ENCODE results near the gene SLC4A5. TPM values are rescaled to one million over a fixed set of nuclear protein-coding genes. Genes with fewer than 3 reads are reported as not detected.
A peak's percentile ranks its signal among the peaks of the same experiment; 100 is the strongest.

Gene SLC4A5
- total RNA-seq, 1 donor = 0.36 TPM

GRCh38 chr2:74252036-74252435, 91.2 kb downstream of the SLC4A5 start:
- no peak overlapping the region for H3K27ac ChIP-seq (ENCODE audit: low read depth, low read length)
- H4K20me1 ChIP-seq (ENCODE audit: insufficient read depth, low read length) = no peaks in the 10 kb centered on the region
- DNase-seq (ENCODE audit: insufficient read length, low spot score, missing footprints) = peak; percentile 11
- no peak for TF ChIP-seq CTCF (IDR thresholded peaks at IDR 0.05; ENCODE audit: extremely low read depth, low read depth, low read length)
- H3K9me3 ChIP-seq (ENCODE audit: low read depth, low read length) = no peaks in the 10 kb centered on the region
- H2AFZ ChIP-seq (ENCODE audit: low read length) = no peak overlapping the region
- no peaks in the 10 kb centered on the region for H3K36me3 ChIP-seq (ENCODE audit: insufficient read depth, low read length)
- H3K79me2 ChIP-seq (ENCODE audit: insufficient read depth, low read length) = no peaks in the 10 kb centered on the region
- H3K4me2 ChIP-seq (ENCODE audit: insufficient read depth, low read length) = no peak overlapping the region
- no peak overlapping the region for H3K4me3 ChIP-seq (ENCODE audit: insufficient read depth, low read length)
- no peaks in the 10 kb centered on the region for H3K27me3 ChIP-seq (ENCODE audit: insufficient read depth, low read length)
- H3K4me1 ChIP-seq (ENCODE audit: insufficient read depth, low read length) = peaks cover 3% of the 10 kb centered on the region

GRCh38 chr2:74250189-74250631, 93.0 kb downstream of the SLC4A5 start:
- Histone ChIP-seq H3K4me2 (ENCODE audit: insufficient read depth, low read length) (no peak overlapping the region), H2AFZ (ENCODE audit: low read length) (no peak overlapping the region), H3K27me3 (ENCODE audit: insufficient read depth, low read length) (no peaks in the 10 kb centered on the region), H4K20me1 (ENCODE audit: insufficient read depth, low read length) (no peaks in the 10 kb centered on the region), H3K27ac (ENCODE audit: low read depth, low read length) (no peak overlapping the region), H3K4me3 (ENCODE audit: insufficient read depth, low read length) (no peak overlapping the region), H3K36me3 (ENCODE audit: insufficient read depth, low read length) (no peaks in the 10 kb centered on the region), H3K79me2 (ENCODE audit: insufficient read depth, low read length) (no peaks in the 10 kb centered on the region), H3K9me3 (ENCODE audit: low read depth, low read length) (no peaks in the 10 kb centered on the region), H3K4me1 (ENCODE audit: insufficient read depth, low read length) (peaks cover 3% of the 10 kb centered on the region)
- TF ChIP-seq CTCF (IDR thresholded peaks at IDR 0.05; ENCODE audit: extremely low read depth, low read depth, low read length) = peak; percentile 86
- peak; percentile 88 for DNase-seq (ENCODE audit: insufficient read length, low spot score, missing footprints)

GRCh38 chr2:74249406-74250122, 93.7 kb downstream of the SLC4A5 start:
- peak; percentile 73 for DNase-seq (ENCODE audit: insufficient read length, low spot score, missing footprints)
- TF ChIP-seq CTCF (IDR thresholded peaks at IDR 0.05; ENCODE audit: extremely low read depth, low read depth, low read length) = no peak
- no peaks in the 10 kb centered on the region for H3K9me3 ChIP-seq (ENCODE audit: low read depth, low read length)

GRCh38 chr2:74246496-74247195, 96.6 kb downstream of the SLC4A5 start:
- no peaks in the 10 kb centered on the region for H3K36me3 ChIP-seq (ENCODE audit: insufficient read depth, low read length)
- no peak overlapping the region for H3K4me3 ChIP-seq (ENCODE audit: insufficient read depth, low read length)
- H3K4me1 ChIP-seq (ENCODE audit: insufficient read depth, low read length) = no peaks in the 10 kb centered on the region
- H4K20me1 ChIP-seq (ENCODE audit: insufficient read depth, low read length) = no peaks in the 10 kb centered on the region
- H3K4me2 ChIP-seq (ENCODE audit: insufficient read depth, low read length) = no peak overlapping the region
- no peaks in the 10 kb centered on the region for H3K9me3 ChIP-seq (ENCODE audit: low read depth, low read length)
- H3K27me3 ChIP-seq (ENCODE audit: insufficient read depth, low read length) = no peaks in the 10 kb centered on the region
- no peak overlapping the region for H3K27ac ChIP-seq (ENCODE audit: low read depth, low read length)
- DNase-seq (ENCODE audit: insufficient read length, low spot score, missing footprints) = peak; percentile 23
- TF ChIP-seq CTCF (IDR thresholded peaks at IDR 0.05; ENCODE audit: extremely low read depth, low read depth, low read length) = no peak
- no peak overlapping the region for H2AFZ ChIP-seq (ENCODE audit: low read length)
- no peaks in the 10 kb centered on the region for H3K79me2 ChIP-seq (ENCODE audit: insufficient read depth, low read length)

More at GRCh38 chr2:74249406-74250122, 93.7 kb downstream of the SLC4A5 start:
- no peaks in the 10 kb centered on the region for H3K27me3 ChIP-seq (ENCODE audit: insufficient read depth, low read length)
- H3K79me2 ChIP-seq (ENCODE audit: insufficient read depth, low read length) = no peaks in the 10 kb centered on the region
- H2AFZ ChIP-seq (ENCODE audit: low read length) = no peak overlapping the region
- H3K4me2 ChIP-seq (ENCODE audit: insufficient read depth, low read length) = no peak overlapping the region
- no peak overlapping the region for H3K4me3 ChIP-seq (ENCODE audit: insufficient read depth, low read length)
- no peaks in the 10 kb centered on the region for H3K36me3 ChIP-seq (ENCODE audit: insufficient read depth, low read length)
- no peak overlapping the region for H3K27ac ChIP-seq (ENCODE audit: low read depth, low read length)
- no peaks in the 10 kb centered on the region for H4K20me1 ChIP-seq (ENCODE audit: insufficient read depth, low read length)
- peaks cover 3% of the 10 kb centered on the region for H3K4me1 ChIP-seq (ENCODE audit: insufficient read depth, low read length)

All from osteoblast (primary cell).